Erythroblast (primary cell): ENCODE results near the gene MS4A4E.
"Not testable (repeated sequence)": the region's sequence is repeated elsewhere in the genome, so short reads cannot be mapped to it uniquely, and the experiment has no call there.

Experiments used
- GATA1 ChIP-seq: IDR thresholded peaks from 2 replicates; pipeline ENCODE4 v1.6.1; 2011; ENCODE audit warnings: low read depth, mild to moderate bottlenecking, control low read depth, low read length, moderate library complexity
- POLR2A ChIP-seq: IDR thresholded peaks from 2 replicates; pipeline ENCODE4 v1.6.1; 2011; ENCODE audit warnings: mild to moderate bottlenecking, low read length

DNA sequence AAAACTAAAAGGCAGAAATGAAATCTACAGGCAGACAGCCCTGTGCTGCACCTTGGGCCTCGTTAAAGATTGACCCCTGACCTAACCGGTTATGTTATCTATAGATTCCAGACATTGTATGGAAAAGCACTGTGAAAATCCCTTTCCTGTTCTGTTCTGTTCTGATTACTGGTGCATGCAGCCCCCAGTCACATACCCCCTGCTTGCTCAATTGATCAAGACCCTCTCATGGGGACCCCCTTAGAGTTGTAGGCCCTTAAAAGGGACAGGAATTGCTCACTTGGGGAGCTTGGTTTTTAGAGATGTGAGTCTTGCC, 57.5 kb downstream of the MS4A4E start:
- not testable (repeated sequence) for TF ChIP-seq POLR2A, GATA1
